Hepatocyte (in vitro differentiated cells): ENCODE data around the gene SLC7A5. TPM values are rescaled to one million over a fixed set of nuclear protein-coding genes. Genes with fewer than 3 reads are reported as not detected.
"Not testable (repeated sequence)": the region's sequence is repeated elsewhere in the genome, so short reads cannot be mapped to it uniquely, and the experiment has no call there.

Experiments used
- DNase-seq: peaks from one replicate; pipeline ENCODE4 v3.0.0-alpha.2; 2016; ENCODE audit warnings: low spot score
- H2AFZ ChIP-seq: fragments of 200-600 bp; sonication (generic); 2 replicates; pipeline ENCODE4 v1.6.0; 2016; ENCODE audit warnings: antibody characterized with exemption, mild to moderate bottlenecking
- H3K27ac ChIP-seq: fragments of 200-600 bp; sonication (generic); 2 replicates; pipeline ENCODE4 v1.5.1; 2016; ENCODE audit warnings: mild to moderate bottlenecking
- H3K27me3 ChIP-seq: fragments of 200-600 bp; sonication (generic); 2 replicates; pipeline ENCODE4 v1.6.1; 2016
- H3K36me3 ChIP-seq: fragments of 200-600 bp; sonication (generic); replicated peaks from 2 replicates; pipeline ENCODE4 v1.5.1; 2016; ENCODE audit warnings: low read depth; ENCODE audit not compliant: insufficient read depth
- H3K4me1 ChIP-seq: fragments of 200-600 bp; sonication (generic); 2 replicates; pipeline ENCODE4 v1.5.1; 2016; ENCODE audit warnings: mild to moderate bottlenecking, moderate library complexity; ENCODE audit not compliant: insufficient read depth
- H3K4me2 ChIP-seq: fragments of 200-600 bp; sonication (generic); 2 replicates; pipeline ENCODE4 v1.6.0; 2016
- H3K4me3 ChIP-seq: fragments of 200-600 bp; sonication (generic); 2 replicates; pipeline ENCODE4 v1.5.1; 2016; ENCODE audit warnings: mild to moderate bottlenecking
- H3K79me2 ChIP-seq: fragments of 200-600 bp; sonication (generic); 2 replicates; pipeline ENCODE4 v1.6.0; 2017; ENCODE audit warnings: mild to moderate bottlenecking
- H3K9me2 ChIP-seq: fragments of 200-600 bp; sonication (generic); replicated peaks from 2 replicates; pipeline ENCODE4 v1.6.0; 2017; ENCODE audit warnings: mild to moderate bottlenecking; ENCODE audit not compliant: insufficient read depth
- H3K9me3 ChIP-seq: fragments of 200-600 bp; sonication (generic); 2 replicates; pipeline ENCODE4 v1.5.1; 2016; ENCODE audit warnings: low read depth, mild to moderate bottlenecking
- H4K20me1 ChIP-seq: fragments of 200-600 bp; sonication (generic); 2 replicates; pipeline ENCODE4 v1.6.0; 2016; ENCODE audit warnings: mild to moderate bottlenecking; ENCODE audit not compliant: insufficient read depth, poor library complexity, severe bottlenecking
- EZH2 ChIP-seq: fragments of 200-600 bp; sonication (generic); IDR thresholded peaks from 2 replicates; pipeline ENCODE4 v1.6.1; 2016; ENCODE audit warnings: antibody characterized with exemption, mild to moderate bottlenecking, borderline replicate concordance
- EZH2phosphoT487 ChIP-seq: fragments of 200-600 bp; sonication (generic); IDR thresholded peaks from one replicate; pipeline ENCODE4 v1.6.1; 2018; ENCODE audit warnings: antibody characterized with exemption, mild to moderate bottlenecking, low read depth, moderate library complexity; ENCODE audit not compliant: unreplicated experiment, severe bottlenecking
- WGBS: methylation state at CpG from one replicate; pipeline ENCODE4 v1.1.6; 2016; ENCODE audit warnings: low lambda C conversion rate; ENCODE audit errors: missing lambda C conversion rate; 5-methylcytosine and 5-hydroxymethylcytosine counted together
- polyA plus RNA-seq: library from polyadenylated mRNA; unstranded; fragments of >200 nt; fragmentation: Nextera tagmentation; extraction: Ambion mirVana; gene quantifications from 2 replicates; pipeline ENCODE4 v1.2.1, GENCODE V29; 2016
- total RNA-seq: library from RNA; depleted of rRNA; stranded (reverse); fragments of >200 nt; gene quantifications from 2 replicates; pipeline ENCODE4 v1.2.3, GENCODE V29; 2014
- TF ChIP-seq, protein P1 (sequence below): fragments of 200-600 bp; sonication (generic); IDR thresholded peaks from 2 replicates; pipeline ENCODE4 v1.5.1; 2016; ENCODE audit warnings: antibody characterized with exemption, mild to moderate bottlenecking; ENCODE audit not compliant: poor library complexity

SLC7A5 gene
- total and polyA plus RNA-seq, 2 experiments from 2014 or later = 29.3 to 52.5 TPM

- no peaks in the 10 kb centered on the region for H3K27me3 ChIP-seq
- peaks cover 19% of the 10 kb centered on the region for H3K4me1 ChIP-seq
- TF ChIP-seq EZH2phosphoT487 = no peak
- H3K27ac ChIP-seq = peak overlapping the region; percentile 53
- no peaks in the 10 kb centered on the region for H3K9me3 ChIP-seq
- no peak overlapping the region for H3K4me2 ChIP-seq
- peaks cover 5% of the 10 kb centered on the region for H4K20me1 ChIP-seq
- H2AFZ ChIP-seq = no peak overlapping the region
- no peaks in the 10 kb centered on the region for H3K9me2 ChIP-seq
- H3K36me3 ChIP-seq = no peaks in the 10 kb centered on the region
- WGBS = 74% methylated on average over 25 of the region's 26 CpGs
- no peak for DNase-seq
- peaks cover 76% of the 10 kb centered on the region for H3K79me2 ChIP-seq
- no peak overlapping the region for H3K4me3 ChIP-seq
These were observed 8.6 kb downstream of the SLC7A5 start for GRCh38 chr16:87860553-87861299.

DNA sequence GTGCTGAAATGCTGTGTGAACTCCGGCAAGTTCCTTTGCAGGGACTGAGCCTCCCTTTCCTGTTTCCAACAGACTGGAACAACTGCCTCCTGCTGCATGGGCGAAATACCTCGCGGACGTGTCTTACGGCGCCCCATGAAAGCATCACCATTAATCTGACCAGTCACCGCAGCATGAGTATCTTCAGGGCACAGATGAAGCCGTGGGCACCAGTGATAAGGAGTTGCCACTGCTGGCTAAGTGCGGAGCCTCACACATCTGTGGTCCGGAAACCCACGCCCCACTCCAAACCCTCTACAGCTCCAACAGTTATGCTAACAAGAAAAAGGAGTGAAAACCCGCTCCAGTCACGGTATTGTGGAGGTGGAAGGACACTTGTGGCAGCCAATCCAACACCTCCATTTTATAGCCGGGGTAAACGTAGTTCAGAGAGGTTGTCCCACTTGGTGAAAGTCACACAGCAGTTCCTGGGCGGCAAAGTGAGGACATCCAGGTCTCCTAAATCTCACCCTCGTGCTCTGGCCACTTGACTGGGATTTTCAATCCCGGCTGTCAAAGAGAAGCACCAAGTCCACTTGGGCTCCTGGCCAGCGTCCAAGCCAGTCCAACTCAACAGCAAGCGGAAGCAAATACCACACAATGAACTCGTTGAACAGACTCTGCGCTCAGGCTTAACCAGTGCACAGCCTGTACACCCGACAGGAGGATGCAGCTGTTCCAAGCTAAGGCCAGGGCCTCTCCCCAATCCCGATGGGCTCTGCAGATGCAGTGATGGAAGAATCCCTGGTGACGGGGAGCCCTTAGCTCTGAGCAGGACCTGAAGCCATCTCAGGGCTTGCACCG lies 10.9 kb downstream of the SLC7A5 start:
- Histone ChIP-seq H3K4me1 (peaks cover 33% of the 10 kb centered on the region), H3K79me2 (peaks cover 53% of the 10 kb centered on the region)
- H3K9me3 ChIP-seq, H3K4me3 ChIP-seq, H2AFZ ChIP-seq, H3K36me3 ChIP-seq, H3K9me2 ChIP-seq, H3K27me3 ChIP-seq, H3K4me2 ChIP-seq, DNase-seq, H3K27ac ChIP-seq, H4K20me1 ChIP-seq: not testable (repeated sequence)
- 87% methylated on average over 27 of the region's 27 CpGs for WGBS

DNA sequence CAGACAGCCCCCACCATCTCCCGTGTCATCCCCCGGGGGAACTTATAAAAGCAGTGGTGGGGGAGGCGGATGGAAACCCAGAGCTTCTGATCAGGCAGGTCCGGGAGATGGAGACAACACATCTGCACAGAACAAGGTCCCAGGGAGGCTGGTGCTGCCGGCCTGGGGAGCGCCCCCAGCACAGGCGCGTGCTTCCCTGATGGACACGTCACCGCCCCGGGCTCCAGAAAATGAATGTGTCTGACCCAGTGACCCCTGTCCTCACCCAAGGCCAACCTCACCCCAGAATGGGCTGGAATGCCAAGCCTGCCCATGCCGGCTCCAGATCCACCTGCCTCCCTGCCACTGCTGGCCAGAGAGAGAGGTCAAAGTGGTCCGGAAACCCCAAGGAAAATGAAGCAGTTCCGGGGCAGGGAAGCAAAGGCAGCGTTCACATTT lies 12.5 kb downstream of the SLC7A5 start:
- no peak for TF ChIP-seq EZH2phosphoT487
- no peak for TF ChIP-seq EZH2
- TF ChIP-seq, protein P1, sequence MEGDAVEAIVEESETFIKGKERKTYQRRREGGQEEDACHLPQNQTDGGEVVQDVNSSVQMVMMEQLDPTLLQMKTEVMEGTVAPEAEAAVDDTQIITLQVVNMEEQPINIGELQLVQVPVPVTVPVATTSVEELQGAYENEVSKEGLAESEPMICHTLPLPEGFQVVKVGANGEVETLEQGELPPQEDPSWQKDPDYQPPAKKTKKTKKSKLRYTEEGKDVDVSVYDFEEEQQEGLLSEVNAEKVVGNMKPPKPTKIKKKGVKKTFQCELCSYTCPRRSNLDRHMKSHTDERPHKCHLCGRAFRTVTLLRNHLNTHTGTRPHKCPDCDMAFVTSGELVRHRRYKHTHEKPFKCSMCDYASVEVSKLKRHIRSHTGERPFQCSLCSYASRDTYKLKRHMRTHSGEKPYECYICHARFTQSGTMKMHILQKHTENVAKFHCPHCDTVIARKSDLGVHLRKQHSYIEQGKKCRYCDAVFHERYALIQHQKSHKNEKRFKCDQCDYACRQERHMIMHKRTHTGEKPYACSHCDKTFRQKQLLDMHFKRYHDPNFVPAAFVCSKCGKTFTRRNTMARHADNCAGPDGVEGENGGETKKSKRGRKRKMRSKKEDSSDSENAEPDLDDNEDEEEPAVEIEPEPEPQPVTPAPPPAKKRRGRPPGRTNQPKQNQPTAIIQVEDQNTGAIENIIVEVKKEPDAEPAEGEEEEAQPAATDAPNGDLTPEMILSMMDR = no peak
- Histone ChIP-seq H3K79me2 (peaks cover 46% of the 10 kb centered on the region), H4K20me1 (peaks cover 2% of the 10 kb centered on the region), H3K9me2 (no peaks in the 10 kb centered on the region), H3K4me3 (no peak overlapping the region), H3K36me3 (no peaks in the 10 kb centered on the region), H2AFZ (no peak overlapping the region), H3K9me3 (no peaks in the 10 kb centered on the region), H3K27ac (peak overlapping the region; percentile 92), H3K4me1 (peaks cover 48% of the 10 kb centered on the region), H3K4me2 (peak overlapping the region; percentile 54), H3K27me3 (no peaks in the 10 kb centered on the region)
- DNase-seq = no peak
- 77% methylated on average over 15 of the region's 15 CpGs for WGBS

DNA sequence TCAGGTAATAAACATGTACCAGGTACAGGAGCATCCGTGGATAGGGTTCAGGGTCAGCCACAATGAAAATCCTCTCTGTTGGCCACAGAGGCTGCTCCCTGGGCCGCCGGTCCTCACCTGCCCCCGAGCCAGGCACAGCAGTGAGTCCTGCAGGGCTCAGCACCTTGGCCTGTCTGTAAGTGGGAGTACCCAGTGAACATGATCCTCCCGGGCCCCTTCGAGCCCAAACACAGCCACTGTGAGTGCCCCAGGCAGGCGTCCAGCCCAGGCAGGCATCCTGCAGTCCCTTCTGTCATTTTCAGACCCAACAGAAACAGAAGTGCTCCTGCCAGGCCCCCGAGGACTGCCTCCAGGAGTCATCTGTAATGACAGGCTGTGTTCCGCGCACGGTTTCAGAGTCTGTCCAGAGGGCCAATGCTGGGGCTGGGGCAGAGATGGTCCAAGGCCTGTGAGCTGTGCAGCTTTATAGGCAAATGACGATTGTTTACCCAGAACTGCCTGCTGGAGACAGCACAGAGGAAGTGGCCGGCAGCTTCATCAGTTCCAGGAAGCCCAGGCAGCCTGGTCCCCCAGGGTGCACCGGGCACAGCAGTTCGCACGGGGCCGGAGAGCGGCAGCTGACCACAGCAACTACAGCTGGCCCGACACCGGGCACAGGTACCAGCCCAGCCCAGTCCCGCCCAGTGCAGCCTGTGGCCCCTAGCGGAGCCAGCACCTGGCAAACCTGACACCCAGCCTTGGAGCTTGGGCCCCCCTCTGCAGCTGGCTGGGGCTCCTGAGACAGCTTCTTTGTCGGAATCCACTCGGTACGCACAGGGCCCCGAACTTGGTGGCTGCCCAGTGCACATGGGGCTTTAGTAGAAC lies 13.2 kb downstream of the SLC7A5 start:
- no peaks in the 10 kb centered on the region for H3K27me3 ChIP-seq
- H2AFZ ChIP-seq = no peak overlapping the region
- H3K4me3 ChIP-seq = no peak overlapping the region
- no peaks in the 10 kb centered on the region for H4K20me1 ChIP-seq
- peaks cover 45% of the 10 kb centered on the region for H3K79me2 ChIP-seq
- 61% methylated on average over 26 of the region's 26 CpGs for WGBS
- no peaks in the 10 kb centered on the region for H3K9me3 ChIP-seq
- no peaks in the 10 kb centered on the region for H3K36me3 ChIP-seq
- H3K4me1 ChIP-seq = peaks cover 56% of the 10 kb centered on the region
- no peaks in the 10 kb centered on the region for H3K9me2 ChIP-seq
- no peak for TF ChIP-seq EZH2
- no peak for TF ChIP-seq EZH2phosphoT487
- TF ChIP-seq, protein P1 = no peak
- peak overlapping the region; percentile 92 for H3K27ac ChIP-seq
- DNase-seq = peak; percentile 71
- peak overlapping the region; percentile 54 for H3K4me2 ChIP-seq
